HepG2 (cell line): ENCODE data around the gene CARD19. TPM values are rescaled to one million over a fixed set of nuclear protein-coding genes. Genes with fewer than 3 reads are reported as not detected.

Experiments used
- MAF1 ChIP-seq: sonication (generic); formaldehyde crosslinking; IDR thresholded peaks from 2 replicates; pipeline ENCODE4 v1.5.0; 2020; ENCODE audit warnings: missing genetic modification reagents, borderline replicate concordance
- MAX ChIP-seq: IDR thresholded peaks from 2 replicates; pipeline ENCODE4 v1.6.1; 2012; ENCODE audit warnings: inconsistent platforms
- MEF2D ChIP-seq: sonication (generic); formaldehyde crosslinking; IDR thresholded peaks from 2 replicates; pipeline ENCODE4 v1.5.1; 2020; ENCODE audit warnings: mild to moderate bottlenecking, missing genetic modification reagents
- NR2C2 ChIP-seq: sonication (generic); formaldehyde crosslinking; IDR thresholded peaks from 2 replicates; pipeline ENCODE4 v1.4.0; 2020; ENCODE audit warnings: missing genetic modification reagents, mild to moderate bottlenecking, moderate library complexity, borderline replicate concordance
- SRSF1 ChIP-seq: fragments of 200-400 bp; formaldehyde crosslinking; optimal IDR thresholded peaks from 2 replicates; pipeline ENCODE3; 2017; ENCODE audit warnings: mild to moderate bottlenecking, low read depth, low read length, moderate library complexity
- THAP11 ChIP-seq: IDR thresholded peaks from 2 replicates; pipeline ENCODE4 v1.6.1; 2016; ENCODE audit warnings: missing biosample characterization, missing genetic modification reagents
- UBTF ChIP-seq: sonication (generic); formaldehyde crosslinking; IDR thresholded peaks from 2 replicates; pipeline ENCODE4 v1.4.0; 2020; ENCODE audit warnings: mild to moderate bottlenecking, missing genetic modification reagents
- ZFX ChIP-seq: sonication (generic); formaldehyde crosslinking; IDR thresholded peaks from 2 replicates; pipeline ENCODE4 v1.4.0; 2020; ENCODE audit warnings: mild to moderate bottlenecking, low read depth, missing genetic modification reagents, moderate library complexity
- ZNF317 ChIP-seq: sonication (generic); formaldehyde crosslinking; IDR thresholded peaks from 2 replicates; pipeline ENCODE4 v1.5.0; 2020; ENCODE audit warnings: mild to moderate bottlenecking, missing genetic modification reagents
- ZNF567 ChIP-seq: sonication (generic); formaldehyde crosslinking; IDR thresholded peaks from 2 replicates; pipeline ENCODE4 v1.8.1; 2023; ENCODE audit warnings: mild to moderate bottlenecking, missing genetic modification reagents, borderline replicate concordance
- ZNF598 ChIP-seq: sonication (generic); formaldehyde crosslinking; IDR thresholded peaks from 2 replicates; pipeline ENCODE4 v1.5.1; 2020; ENCODE audit warnings: mild to moderate bottlenecking, missing genetic modification reagents, borderline replicate concordance
- polyA plus RNA-seq, 8 experiments: library from polyadenylated mRNA; depleted of rRNA in 3 of 8; stranded (reverse) in 7 of 8; unstranded in 1 of 8; fragments of >200 nt; fragmentation: Illumina TruSeq in 4 of 8; extraction: Trizol in 4 of 8; gene quantifications; 2 replicates each; pipeline versions ENCODE4 v1.2.1 to v1.2.3, GENCODE V29; 2011 to 2016; ENCODE audit warnings: low read depth in 4 of 8, missing spikeins in 1 of 8, mixed read lengths in 1 of 8; ENCODE audit not compliant: insufficient read depth in 1 of 8
- total RNA-seq, 5 experiments: library from RNA; depleted of rRNA; stranded (reverse); fragments of >200 nt; fragmentation: Illumina TruSeq; extraction: Trizol; gene quantifications; 2 replicates each; pipeline ENCODE4 v1.2.3, GENCODE V29; 2016; ENCODE audit warnings: low read depth in 1 of 5
- TF ChIP-seq, protein P1 (sequence below): sonication (generic); formaldehyde crosslinking; IDR thresholded peaks from 2 replicates; pipeline ENCODE4 v1.5.0; 2020; ENCODE audit warnings: mild to moderate bottlenecking, missing genetic modification reagents, moderate library complexity
- TF ChIP-seq, protein P2 (sequence below): sonication (generic); formaldehyde crosslinking; IDR thresholded peaks from 2 replicates; pipeline ENCODE4 v1.8.1; 2023; ENCODE audit warnings: mild to moderate bottlenecking, moderate library complexity, missing genetic modification reagents
- TF ChIP-seq, protein P3 (sequence below): sonication (generic); IDR thresholded peaks from 2 replicates; pipeline ENCODE4 v1.6.1; 2016; ENCODE audit warnings: low read depth, borderline replicate concordance
- TF ChIP-seq, protein P4 (sequence below): sonication (generic); formaldehyde crosslinking; IDR thresholded peaks from 2 replicates; pipeline ENCODE4 v1.4.0; 2020; ENCODE audit warnings: low read depth, mild to moderate bottlenecking, missing genetic modification reagents
- TF ChIP-seq, protein P5 (sequence below): sonication (generic); formaldehyde crosslinking; IDR thresholded peaks from 2 replicates; pipeline ENCODE4 v1.8.1; 2023; ENCODE audit warnings: missing genetic modification reagents, mild to moderate bottlenecking, borderline replicate concordance

Gene CARD19
- total and polyA plus RNA-seq, 2 of the 13 experiments (the other 11 are each of a cell fraction or from before 2014, with no cell fraction given), result 18.4 to 47.2 TPM

- TF ChIP-seq, protein P1, sequence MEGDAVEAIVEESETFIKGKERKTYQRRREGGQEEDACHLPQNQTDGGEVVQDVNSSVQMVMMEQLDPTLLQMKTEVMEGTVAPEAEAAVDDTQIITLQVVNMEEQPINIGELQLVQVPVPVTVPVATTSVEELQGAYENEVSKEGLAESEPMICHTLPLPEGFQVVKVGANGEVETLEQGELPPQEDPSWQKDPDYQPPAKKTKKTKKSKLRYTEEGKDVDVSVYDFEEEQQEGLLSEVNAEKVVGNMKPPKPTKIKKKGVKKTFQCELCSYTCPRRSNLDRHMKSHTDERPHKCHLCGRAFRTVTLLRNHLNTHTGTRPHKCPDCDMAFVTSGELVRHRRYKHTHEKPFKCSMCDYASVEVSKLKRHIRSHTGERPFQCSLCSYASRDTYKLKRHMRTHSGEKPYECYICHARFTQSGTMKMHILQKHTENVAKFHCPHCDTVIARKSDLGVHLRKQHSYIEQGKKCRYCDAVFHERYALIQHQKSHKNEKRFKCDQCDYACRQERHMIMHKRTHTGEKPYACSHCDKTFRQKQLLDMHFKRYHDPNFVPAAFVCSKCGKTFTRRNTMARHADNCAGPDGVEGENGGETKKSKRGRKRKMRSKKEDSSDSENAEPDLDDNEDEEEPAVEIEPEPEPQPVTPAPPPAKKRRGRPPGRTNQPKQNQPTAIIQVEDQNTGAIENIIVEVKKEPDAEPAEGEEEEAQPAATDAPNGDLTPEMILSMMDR (CRISPR knock-in tag), result peak; percentile 22; the same call in 1 of the 2 replicates
- TF ChIP-seq UBTF (CRISPR knock-in tag) (peak; percentile 29; the same call in 1 of the 2 replicates), MEF2D (CRISPR knock-in tag) (peak; percentile 55; the same call in 1 of the 2 replicates), ZFX (CRISPR knock-in tag) (peak; percentile 57; the same call in 1 of the 2 replicates), NR2C2 (CRISPR knock-in tag) (peak; percentile 63), ZNF317 (CRISPR knock-in tag) (0 out of 2 replicates have a peak, but pooled peaks have one; percentile 41), ZNF598 (CRISPR knock-in tag) (peak; percentile 59; the same call in 1 of the 2 replicates), SRSF1 (no peak), MAX (peak; percentile 29), MAF1 (CRISPR knock-in tag) (no peak), ZNF567 (CRISPR knock-in tag) (no peak), THAP11 (CRISPR knock-in tag) (peak; percentile 62; the same call in 1 of the 2 replicates)
- TF ChIP-seq, protein P2, sequence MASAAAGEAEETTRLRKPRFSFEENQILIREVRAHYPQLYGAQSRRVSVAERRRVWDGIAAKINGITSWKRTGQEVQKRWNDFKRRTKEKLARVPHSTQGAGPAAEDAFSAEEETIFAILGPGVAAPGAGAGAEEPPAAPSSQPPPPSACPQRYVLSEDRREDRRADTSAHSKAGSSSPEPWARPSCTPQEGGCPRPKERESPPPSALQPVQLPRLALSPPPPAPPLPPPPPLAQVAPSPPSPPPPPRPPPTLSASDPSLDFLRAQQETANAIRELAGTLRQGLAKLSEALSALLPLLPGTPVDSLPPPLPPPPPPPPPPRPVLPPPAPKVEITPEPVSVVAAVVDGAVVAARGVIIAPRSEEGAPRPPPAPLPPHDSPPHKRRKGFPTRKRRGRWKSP, result no peak
- TF ChIP-seq, protein P3, sequence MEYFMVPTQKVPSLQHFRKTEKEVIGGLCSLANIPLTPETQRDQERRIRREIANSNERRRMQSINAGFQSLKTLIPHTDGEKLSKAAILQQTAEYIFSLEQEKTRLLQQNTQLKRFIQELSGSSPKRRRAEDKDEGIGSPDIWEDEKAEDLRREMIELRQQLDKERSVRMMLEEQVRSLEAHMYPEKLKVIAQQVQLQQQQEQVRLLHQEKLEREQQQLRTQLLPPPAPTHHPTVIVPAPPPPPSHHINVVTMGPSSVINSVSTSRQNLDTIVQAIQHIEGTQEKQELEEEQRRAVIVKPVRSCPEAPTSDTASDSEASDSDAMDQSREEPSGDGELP, result peak; percentile 42; the same call in 1 of the 2 replicates
- TF ChIP-seq, protein P4, sequence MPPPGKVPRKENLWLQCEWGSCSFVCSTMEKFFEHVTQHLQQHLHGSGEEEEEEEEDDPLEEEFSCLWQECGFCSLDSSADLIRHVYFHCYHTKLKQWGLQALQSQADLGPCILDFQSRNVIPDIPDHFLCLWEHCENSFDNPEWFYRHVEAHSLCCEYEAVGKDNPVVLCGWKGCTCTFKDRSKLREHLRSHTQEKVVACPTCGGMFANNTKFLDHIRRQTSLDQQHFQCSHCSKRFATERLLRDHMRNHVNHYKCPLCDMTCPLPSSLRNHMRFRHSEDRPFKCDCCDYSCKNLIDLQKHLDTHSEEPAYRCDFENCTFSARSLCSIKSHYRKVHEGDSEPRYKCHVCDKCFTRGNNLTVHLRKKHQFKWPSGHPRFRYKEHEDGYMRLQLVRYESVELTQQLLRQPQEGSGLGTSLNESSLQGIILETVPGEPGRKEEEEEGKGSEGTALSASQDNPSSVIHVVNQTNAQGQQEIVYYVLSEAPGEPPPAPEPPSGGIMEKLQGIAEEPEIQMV, result peak; percentile 33; the same call in 1 of the 2 replicates
- TF ChIP-seq, protein P5, sequence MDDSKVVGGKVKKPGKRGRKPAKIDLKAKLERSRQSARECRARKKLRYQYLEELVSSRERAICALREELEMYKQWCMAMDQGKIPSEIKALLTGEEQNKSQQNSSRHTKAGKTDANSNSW (CRISPR knock-in tag), result no peak
These were observed 20.3 kb downstream of the CARD19 start (continued) for GRCh38 chr9:93116072-93116961.
